GM18861 (cell line): ENCODE data around the gene VCAN.

Experiments
- ATAC-seq: cut with Tn5 transposase; IDR thresholded peaks from one replicate; pipeline ENCODE4 v1.9.1; 2021; ENCODE audit not compliant: unreplicated experiment

VCAN gene

DNA sequence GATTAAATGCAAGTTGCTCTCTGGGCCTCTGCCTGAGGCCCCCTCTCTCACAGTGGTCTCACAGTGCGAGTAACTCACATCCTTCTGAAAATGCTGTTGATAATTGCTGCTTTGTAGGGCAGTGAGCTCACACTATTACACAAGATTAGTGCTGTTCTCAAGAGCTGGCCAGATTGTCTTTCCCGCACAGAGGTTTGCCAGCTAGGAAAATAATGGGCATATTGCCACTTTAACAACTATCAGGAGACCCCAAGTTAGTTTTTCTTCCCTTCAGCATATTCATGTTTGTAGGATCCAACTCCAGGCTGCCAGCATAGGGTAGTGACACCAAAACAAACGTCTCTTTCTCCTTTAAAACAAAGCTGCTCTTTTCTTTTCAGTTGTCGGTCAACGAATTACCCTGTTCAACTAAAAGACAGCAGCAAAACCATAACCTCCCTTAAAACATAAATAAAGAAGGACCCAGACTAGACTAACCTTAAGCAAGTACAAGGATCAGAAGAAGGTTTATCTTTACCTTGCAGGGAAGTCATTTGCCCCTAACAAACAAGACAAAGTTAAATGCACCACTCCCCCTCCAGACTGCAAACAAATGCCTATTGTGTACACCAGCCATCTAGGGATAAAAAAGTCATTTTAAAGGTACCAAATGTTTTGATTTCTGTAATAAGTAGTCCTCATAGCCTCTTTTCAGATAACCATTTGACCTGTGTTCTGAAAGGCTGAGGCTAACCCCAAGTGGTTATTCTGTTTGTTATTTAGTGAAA is 91.4 kb downstream of the VCAN start:
- ATAC-seq = no peak

DNA sequence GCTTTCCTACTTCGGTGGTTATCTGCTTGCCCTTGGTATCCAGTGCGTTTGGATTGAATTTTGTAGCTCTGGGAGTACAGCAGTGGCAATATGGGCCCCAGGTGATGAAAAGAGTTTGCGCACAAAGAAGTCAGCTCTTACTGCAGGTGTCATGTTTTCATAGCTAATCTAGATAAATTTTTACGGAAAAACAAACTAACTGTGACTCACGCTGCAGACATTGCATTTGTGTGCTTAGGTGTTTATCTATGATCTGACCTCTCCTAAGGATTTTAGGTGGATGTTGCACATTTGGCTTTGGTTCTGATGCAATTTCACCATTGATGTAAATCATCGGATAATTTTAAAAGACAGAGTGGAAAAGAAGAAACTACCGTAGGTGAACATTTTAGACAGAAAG is 92.1 kb downstream of the VCAN start:
- ATAC-seq = no peak

DNA sequence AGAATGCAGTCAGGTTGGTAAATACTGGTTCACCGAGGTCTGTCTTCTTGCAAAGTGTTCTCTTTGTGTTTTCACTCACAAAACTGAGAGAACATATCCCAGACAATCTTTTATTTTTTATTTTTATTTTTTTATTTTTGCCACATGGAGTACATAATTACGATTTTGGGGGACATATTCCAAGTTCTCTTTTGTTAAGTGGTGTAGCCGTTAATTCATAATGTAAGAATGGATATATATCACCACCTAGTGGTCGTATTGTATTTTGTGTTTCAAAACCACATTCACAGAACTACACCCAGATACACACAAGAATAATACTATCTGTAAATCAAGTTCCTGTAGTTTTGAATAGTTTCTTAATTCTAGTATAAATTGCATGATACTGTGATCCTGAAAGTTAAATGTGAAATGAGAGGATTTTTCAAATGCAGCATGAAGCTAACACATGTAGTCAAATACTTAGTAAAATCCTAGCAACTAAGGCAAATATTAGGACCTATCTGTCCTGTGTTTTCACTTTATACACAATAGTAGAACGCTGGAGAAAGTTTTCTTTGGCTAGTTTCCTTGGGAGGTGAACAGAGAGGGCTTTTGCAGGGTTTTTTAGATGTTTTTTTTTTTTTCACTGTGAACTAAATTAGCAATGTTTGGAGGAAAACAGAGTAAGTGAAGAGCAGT is 92.7 kb downstream of the VCAN start:
- peak; percentile 80 for ATAC-seq

DNA sequence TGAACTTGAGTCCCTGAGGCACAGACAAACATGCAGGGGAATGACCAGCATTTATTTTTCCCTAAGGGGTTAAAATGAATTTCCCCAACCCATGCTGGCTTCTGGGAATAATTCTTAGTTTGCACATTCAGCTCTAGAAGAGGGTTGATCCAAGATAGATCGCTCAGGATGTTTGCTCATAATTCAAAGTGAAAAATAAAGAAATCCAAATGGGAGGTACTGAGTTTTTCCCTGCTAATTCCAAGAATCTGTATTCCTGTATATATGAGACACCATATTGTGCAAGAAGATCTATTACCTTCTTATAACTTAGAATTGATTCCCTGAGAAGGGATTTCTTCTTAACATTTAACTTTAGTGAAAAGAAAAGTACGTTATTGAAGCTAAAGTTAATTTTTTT is 96.2 kb downstream of the VCAN start:
- no peak for ATAC-seq

DNA sequence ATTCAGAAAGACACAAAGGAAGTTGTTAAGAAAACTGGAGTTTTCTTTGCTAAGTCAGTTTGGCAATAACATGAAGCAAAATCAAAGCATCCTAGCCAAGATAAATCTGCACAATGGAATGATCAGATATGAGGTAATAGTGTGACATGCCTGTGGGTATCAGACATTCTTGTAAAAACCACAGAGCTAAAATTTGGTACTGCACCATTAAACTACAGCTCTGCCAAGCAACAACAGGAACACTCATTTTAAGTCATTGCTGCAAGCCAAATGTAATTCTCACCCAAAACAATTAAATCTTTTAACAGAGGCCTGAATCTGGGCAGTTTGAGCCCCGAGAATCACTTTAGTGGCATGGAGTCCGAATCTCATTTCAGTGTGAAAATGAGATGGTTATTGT is 96.6 kb downstream of the VCAN start:
- ATAC-seq = no peak

DNA sequence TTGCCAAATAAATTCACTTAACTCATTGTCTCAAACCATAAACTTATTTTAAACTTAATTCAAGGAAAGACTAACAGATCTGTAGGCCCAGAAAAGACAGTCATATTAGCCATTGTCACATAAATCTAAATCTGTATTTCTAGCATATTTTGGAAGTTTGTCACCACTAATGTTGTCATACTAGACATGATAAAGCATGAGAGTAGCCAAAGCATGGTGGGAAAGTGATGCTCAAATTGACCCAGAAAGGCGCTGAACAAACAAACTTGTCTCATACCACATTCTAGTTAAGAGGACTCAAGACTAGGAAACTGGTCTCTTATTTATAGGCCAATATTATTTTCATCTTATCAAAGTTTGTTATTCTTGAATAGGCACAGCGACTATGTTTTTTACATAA is 99.4 kb downstream of the VCAN start:
- no peak for ATAC-seq

DNA sequence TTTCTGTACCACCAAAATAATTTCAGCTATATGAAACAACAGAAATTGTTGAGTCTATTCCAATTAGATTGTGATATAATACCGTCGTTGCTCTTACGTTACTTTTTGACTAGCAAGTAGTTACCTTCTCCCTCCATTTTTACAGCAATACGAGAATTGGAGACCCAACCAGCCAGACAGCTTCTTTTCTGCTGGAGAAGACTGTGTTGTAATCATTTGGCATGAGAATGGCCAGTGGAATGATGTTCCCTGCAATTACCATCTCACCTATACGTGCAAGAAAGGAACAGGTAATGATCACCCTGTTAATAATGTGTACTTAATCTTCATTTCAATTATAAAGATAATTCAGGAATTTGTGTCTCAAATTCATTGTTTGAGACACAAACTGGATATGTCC is 100.7 kb downstream of the VCAN start:
- ATAC-seq = no peak

DNA sequence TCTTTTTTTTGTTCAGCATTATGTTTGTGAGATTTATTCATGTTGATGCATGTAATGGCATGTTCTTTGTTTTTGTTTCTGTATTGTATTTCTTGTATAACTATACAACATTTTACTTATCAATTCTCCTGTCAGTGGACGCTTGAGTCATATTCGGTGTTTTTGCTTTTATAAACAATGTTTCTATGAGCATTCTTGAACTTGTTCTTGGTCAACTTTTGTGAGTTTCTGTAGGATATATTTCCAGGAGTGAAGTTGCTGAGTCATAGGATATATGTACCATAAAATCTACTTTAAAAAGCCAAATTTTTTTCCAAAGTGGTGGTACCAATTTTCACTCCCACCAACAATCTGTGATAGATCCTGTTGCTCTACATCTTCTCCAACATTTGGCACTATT is 104.8 kb downstream of the VCAN start:
- no peak for ATAC-seq

DNA sequence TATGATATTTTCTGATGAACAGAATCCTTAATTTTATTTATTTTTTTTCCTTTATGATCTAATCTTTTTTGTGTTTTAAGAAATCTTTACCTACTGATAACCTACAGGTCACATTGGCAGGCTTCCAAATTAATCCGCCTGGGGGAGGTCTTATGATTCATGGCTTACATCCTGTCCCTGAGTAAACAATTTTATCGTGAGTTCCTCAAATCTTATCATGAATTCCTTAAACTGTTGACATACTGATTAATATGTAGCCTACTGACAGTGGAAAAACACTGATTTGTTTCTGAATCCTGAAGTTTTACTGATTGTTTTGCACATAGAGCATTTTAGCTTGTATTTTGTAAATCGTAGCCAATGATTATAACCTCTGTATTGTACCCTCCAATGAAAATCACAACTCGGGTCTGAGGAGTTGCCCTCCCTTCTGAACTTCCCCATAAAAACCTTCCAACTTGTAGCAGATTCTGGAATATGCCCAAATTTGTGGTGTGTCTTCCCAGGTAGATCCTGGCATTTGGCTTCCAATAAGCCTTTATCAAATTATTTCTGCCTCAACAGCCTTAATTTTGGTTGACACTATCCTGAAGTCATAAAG is 105.6 kb downstream of the VCAN start:
- ATAC-seq = no peak

DNA sequence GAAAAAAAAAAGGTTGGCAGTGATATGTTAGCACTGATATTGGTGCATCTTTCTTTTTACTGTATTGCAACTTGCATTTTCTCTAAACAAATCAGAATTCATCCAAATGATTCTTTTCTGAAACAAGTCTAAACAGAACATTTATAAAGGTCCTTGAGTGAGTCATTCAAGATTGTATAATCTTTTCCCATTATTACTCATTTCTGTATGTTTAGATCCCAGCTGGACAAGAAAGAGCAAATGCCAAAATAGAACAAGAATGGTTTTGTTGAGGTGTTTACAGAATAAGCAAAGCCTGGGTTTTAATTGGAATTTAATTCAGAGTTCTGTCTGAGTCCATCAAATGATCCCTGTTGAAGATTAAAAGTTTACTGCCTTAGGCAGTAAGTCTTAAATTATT is 112.3 kb downstream of the VCAN start:
- ATAC-seq = no peak

DNA sequence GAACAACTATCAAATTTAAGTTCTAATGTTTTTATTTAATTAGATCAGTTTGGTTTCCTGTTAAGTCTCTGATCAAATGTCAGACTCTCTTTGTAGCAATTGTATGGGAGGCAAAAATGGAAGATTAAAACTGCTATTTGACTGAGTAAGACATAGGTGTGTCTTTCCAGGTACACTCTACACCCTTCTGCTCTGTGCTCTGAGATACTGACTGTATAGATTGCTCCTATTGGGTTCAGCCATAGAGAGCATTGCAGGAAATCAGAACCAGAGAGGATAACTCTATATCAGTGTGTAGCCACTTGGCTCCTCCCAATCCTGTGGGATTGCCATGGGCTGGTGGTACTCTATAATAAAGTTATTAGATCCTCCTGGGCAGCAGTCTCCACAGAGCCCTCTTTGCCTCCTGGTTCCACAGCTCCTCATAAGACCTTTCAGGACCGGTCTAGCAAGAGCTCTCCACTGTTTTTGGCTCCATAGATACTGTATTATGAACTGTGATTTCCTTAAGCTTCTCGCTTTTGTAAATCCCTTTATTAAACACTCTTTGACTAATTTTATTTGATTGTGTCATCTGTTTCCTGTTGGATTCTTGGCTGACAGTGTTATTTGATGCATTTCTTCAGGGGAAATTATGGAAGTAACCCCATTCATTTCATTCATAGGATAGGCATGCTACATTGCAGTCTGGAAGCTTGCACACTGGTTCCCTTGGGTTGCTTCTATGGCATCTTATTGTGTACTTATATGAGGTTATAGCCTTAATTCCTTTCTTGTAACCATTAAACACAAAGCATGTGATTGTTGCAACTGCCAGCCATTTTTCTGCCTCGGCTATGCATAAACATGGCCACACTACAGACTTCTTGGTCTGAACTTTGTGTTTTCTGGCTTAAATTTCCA is 115.6 kb downstream of the VCAN start:
- ATAC-seq = no peak

DNA sequence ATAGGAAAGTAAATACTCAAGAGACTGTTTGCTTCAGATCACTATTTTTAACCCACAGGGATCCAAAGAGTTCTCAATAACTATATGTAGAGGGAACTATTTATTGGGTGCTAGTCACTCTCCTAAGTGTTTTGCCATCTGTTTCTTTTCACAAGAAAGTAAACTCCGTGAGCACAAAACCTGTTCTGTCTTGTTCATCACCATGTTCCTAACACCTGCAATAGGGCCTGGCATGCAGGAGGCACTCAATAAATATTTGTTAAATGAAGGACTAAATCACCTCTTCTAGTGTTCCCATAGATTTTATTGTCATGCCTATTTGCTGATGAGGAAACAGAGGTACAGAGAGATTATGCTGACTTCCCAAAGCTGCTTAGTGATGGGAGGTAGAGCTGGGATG is 118.2 kb downstream of the VCAN start:
- no peak for ATAC-seq

DNA sequence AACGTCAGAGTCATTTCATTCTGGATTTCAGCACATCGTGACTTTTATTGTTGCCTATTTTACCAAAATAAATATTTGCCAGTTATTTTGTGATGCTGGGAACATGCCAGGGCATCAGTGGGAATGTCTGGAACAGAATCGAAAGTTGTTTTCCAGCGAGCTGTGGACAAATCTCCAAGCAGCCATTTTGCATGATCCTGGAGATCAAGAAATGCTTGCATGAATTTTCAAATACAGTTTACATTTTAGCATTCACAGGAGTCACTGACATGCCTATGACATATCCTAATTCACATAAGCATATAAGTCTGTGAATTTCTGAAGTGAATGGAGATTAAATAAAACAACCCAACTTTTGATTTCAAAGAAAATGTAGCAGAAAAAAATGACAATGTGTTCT is 119.4 kb downstream of the VCAN start:
- ATAC-seq = no peak

DNA sequence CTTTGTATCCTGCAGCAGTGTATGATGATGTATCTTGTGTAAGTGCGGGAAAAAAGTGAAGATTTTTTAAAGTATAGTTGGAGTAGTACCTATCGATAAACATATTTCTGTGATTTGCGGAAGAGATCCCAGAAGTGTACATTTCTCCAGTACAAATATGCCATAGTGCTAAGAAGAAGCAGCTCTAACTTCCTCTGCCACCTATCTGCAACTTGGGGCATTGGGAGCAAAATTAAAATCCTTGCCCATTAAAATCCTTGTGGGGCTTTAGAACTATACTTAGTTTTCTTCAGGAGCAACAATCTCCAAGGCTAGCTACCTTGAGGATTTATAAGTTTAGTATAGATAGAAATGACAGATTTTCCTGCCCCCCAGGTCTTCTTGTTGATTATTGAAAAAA is 123.7 kb downstream of the VCAN start:
- ATAC-seq = no peak

DNA sequence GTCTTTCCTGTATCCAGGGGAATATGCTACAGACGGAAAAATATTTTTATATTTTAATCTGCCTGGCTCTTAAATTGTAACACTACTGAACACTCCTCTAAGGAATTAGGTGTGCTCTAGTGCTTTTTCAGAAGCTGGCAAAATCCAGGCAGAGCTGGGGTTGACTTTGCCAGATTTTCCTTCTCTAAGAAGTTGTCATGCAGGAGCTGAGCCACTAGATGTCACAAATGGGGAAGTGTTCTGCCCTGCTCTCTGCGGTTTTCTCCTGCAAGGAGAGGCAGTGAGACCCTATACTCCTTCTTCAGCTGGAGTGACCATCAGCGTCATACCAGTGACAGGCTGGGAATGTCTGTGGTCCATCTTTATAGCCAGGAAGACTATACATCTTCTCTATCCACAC is 136.6 kb downstream of the VCAN start:
- no peak for ATAC-seq

DNA sequence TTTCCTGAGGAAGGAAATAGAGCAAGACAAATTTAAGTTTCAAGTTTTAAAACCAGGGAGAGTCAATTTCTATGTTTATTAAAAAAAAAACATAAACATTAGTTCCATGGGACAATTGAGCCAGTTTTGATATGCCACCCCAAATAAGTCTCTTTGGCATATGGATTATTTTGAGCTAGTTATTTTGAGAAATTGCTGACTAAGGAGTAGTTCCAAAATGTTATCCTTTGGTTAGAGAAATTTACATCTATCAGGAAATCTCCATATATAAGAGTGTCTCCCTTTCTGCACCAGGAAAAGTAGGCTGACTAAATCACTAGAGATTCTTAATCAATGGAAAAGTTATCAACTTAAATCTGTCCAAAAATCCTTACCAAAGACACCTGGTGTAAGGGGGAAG is 143.3 kb downstream of the VCAN start:
- ATAC-seq = no peak

DNA sequence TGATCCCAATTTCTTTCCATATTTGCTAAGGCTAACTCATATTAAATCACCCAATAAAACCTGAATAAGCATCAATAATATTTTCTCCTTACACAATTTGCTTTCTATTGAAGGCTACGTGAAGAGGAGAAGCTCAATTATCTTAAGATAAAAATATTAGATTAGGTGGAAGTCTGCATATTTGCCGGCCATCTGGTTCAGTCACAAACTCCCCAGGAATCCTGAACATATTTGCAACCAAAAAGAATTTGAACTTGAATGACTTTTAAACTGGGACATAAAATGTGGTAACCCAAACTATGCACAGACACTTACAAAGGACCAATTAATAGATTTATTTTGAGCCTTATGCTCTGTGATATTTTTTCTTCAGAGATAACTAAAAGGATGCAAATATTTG is 156.8 kb downstream of the VCAN start:
- no peak for ATAC-seq
